H9 (cell line): ENCODE data around the gene PRR11. TPM values are rescaled to one million over a fixed set of nuclear protein-coding genes. Genes with fewer than 3 reads are reported as not detected.

Experiments
- DNase-seq: peaks from one replicate; pipeline ENCODE4 v3.0.0-alpha.2; 2017
- H2AFZ ChIP-seq: one replicate; pipeline ENCODE4 v1.6.1; 2013; ENCODE audit warnings: mild to moderate bottlenecking, low read length, control low read depth, moderate library complexity
- H2AK5ac ChIP-seq: 2 replicates; pipeline ENCODE4 v1.6.1; 2013; ENCODE audit warnings: low read length, control low read depth, mixed read lengths; ENCODE audit not compliant: insufficient read length
- H2BK120ac ChIP-seq: one replicate; pipeline ENCODE4 v1.6.1; 2013; ENCODE audit warnings: low read depth, mild to moderate bottlenecking, low read length, control low read depth, inconsistent platforms; ENCODE audit not compliant: poor library complexity, severe bottlenecking
- H2BK12ac ChIP-seq: 2 replicates; pipeline ENCODE4 v1.6.1; 2013; ENCODE audit warnings: low read length, control low read depth, mixed read lengths, low read depth; ENCODE audit not compliant: insufficient read length
- H2BK15ac ChIP-seq: 2 replicates; pipeline ENCODE4 v1.6.1; 2013; ENCODE audit warnings: low read depth, low read length, control low read depth
- H2BK20ac ChIP-seq: one replicate; pipeline ENCODE4 v1.6.1; 2013; ENCODE audit warnings: low read depth, mild to moderate bottlenecking, low read length, control low read depth, inconsistent platforms; ENCODE audit not compliant: poor library complexity, severe bottlenecking
- H2BK5ac ChIP-seq: 2 replicates; pipeline ENCODE4 v1.6.1; 2013; ENCODE audit warnings: low read length, control low read depth, mixed read lengths; ENCODE audit not compliant: insufficient read length
- H3K14ac ChIP-seq: 2 replicates; pipeline ENCODE4 v1.6.1; 2013; ENCODE audit warnings: low read length, control low read depth; ENCODE audit not compliant: insufficient read depth
- H3K18ac ChIP-seq: 2 replicates; pipeline ENCODE4 v1.6.1; 2013; ENCODE audit warnings: low read depth, mild to moderate bottlenecking, mixed read lengths, low read length, control low read depth; ENCODE audit not compliant: insufficient read length
- H3K23ac ChIP-seq: 2 replicates; pipeline ENCODE4 v1.6.1; 2013; ENCODE audit warnings: low read length, control low read depth, mixed read lengths, low read depth; ENCODE audit not compliant: insufficient read length
- H3K23me2 ChIP-seq: 2 replicates; pipeline ENCODE4 v1.6.1; 2013; ENCODE audit warnings: low read depth, mild to moderate bottlenecking, mixed read lengths, low read length, control low read depth; ENCODE audit not compliant: insufficient read length, poor library complexity, severe bottlenecking
- H3K27ac ChIP-seq: 2 replicates; pipeline ENCODE4 v1.5.1; 2013; ENCODE audit warnings: low read length, control low read depth, mixed read lengths, low read depth; ENCODE audit not compliant: insufficient read length
- H3K27me3 ChIP-seq: 2 replicates; pipeline ENCODE4 v1.6.1; 2013; ENCODE audit warnings: low read length, control low read depth, inconsistent platforms; ENCODE audit not compliant: insufficient read depth
- H3K4ac ChIP-seq: 2 replicates; pipeline ENCODE4 v1.6.1; 2013; ENCODE audit warnings: low read depth, mild to moderate bottlenecking, control low read depth, inconsistent platforms, low read length, moderate library complexity
- H3K4me1 ChIP-seq: 2 replicates; pipeline ENCODE4 v1.6.1; 2013; ENCODE audit warnings: low read length, control low read depth, inconsistent platforms; ENCODE audit not compliant: insufficient read depth
- H3K4me2 ChIP-seq: 2 replicates; pipeline ENCODE4 v1.6.1; 2013; ENCODE audit warnings: low read length, control low read depth, mixed read lengths; ENCODE audit not compliant: insufficient read length, insufficient read depth
- H3K56ac ChIP-seq: 2 replicates; pipeline ENCODE4 v1.6.1; 2013; ENCODE audit warnings: low read depth, mild to moderate bottlenecking, mixed read lengths, low read length, control low read depth; ENCODE audit not compliant: insufficient read length
- H3K79me1 ChIP-seq: 2 replicates; pipeline ENCODE4 v1.6.1; 2013; ENCODE audit warnings: low read depth, mild to moderate bottlenecking, moderate library complexity, low read length, control low read depth, inconsistent platforms; ENCODE audit not compliant: insufficient read depth, poor library complexity, severe bottlenecking
- H3K79me2 ChIP-seq: 2 replicates; pipeline ENCODE4 v1.6.1; 2013; ENCODE audit warnings: low read length, control low read depth, inconsistent platforms; ENCODE audit not compliant: insufficient read depth
- H3K9ac ChIP-seq: 2 replicates; pipeline ENCODE4 v1.6.1; 2013; ENCODE audit warnings: low read length, control low read depth, mixed read lengths; ENCODE audit not compliant: insufficient read length; ENCODE audit errors: extremely low read depth
- H3K9me3 ChIP-seq: one replicate; pipeline ENCODE4 v1.6.1; 2013; ENCODE audit warnings: low read depth, low read length, inconsistent platforms; ENCODE audit not compliant: control insufficient read depth
- H3T11ph ChIP-seq: one replicate; pipeline ENCODE4 v1.6.1; 2013; ENCODE audit warnings: mild to moderate bottlenecking, low read length, control low read depth, inconsistent platforms
- H4K20me1 ChIP-seq: one replicate; pipeline ENCODE4 v1.6.1; 2013; ENCODE audit not compliant: control insufficient read depth, insufficient read length, insufficient read depth
- H4K5ac ChIP-seq: 2 replicates; pipeline ENCODE4 v1.6.1; 2013; ENCODE audit warnings: low read depth, mild to moderate bottlenecking, mixed read lengths, low read length, control low read depth; ENCODE audit not compliant: insufficient read length
- H4K8ac ChIP-seq: replicated peaks from 2 replicates; pipeline ENCODE4 v1.6.1; 2013; ENCODE audit warnings: low read length, control low read depth, mixed read lengths, low read depth; ENCODE audit not compliant: insufficient read length
- H4K91ac ChIP-seq: 2 replicates; pipeline ENCODE4 v1.6.1; 2013; ENCODE audit warnings: low read depth, mild to moderate bottlenecking, moderate library complexity, mixed read lengths, low read length, control low read depth; ENCODE audit not compliant: insufficient read length
- H3K27ac Mint-ChIP-seq, 3 experiments: 2 replicates in 2 of 3; 3 replicates in 1 of 3; pipeline ENCODE4 v1.8.0; 2020 to 2021; ENCODE audit warnings: mixed read lengths in 3 of 3, mild to moderate bottlenecking in 1 of 3, moderate library complexity in 1 of 3
- H3K27me3 Mint-ChIP-seq: 2 replicates; pipeline ENCODE4 v1.8.0; 2021; ENCODE audit warnings: low read depth, mild to moderate bottlenecking, moderate library complexity, mixed read lengths
- H3K36me3 Mint-ChIP-seq, 3 experiments: 2 replicates in 2 of 3; 3 replicates in 1 of 3; pipeline ENCODE4 v1.8.0; 2020 to 2021; ENCODE audit warnings: low read depth in 3 of 3, mixed read lengths in 3 of 3; ENCODE audit not compliant: insufficient read depth in 1 of 3
- H3K4me1 Mint-ChIP-seq, 2 experiments: 2 replicates each; pipeline ENCODE4 v1.8.0; 2020; ENCODE audit warnings: mixed read lengths in 2 of 2
- H3K4me3 Mint-ChIP-seq, 2 experiments: 2 replicates in 1 of 2; 3 replicates in 1 of 2; pipeline ENCODE4 v1.8.0; 2020 to 2021; ENCODE audit warnings: mild to moderate bottlenecking in 2 of 2, mixed read lengths in 2 of 2, moderate library complexity in 1 of 2
- H3K9me3 Mint-ChIP-seq, 2 experiments: 2 replicates in 1 of 2; 3 replicates in 1 of 2; pipeline ENCODE4 v1.8.0; 2020; ENCODE audit warnings: mild to moderate bottlenecking in 2 of 2, mixed read lengths in 2 of 2, moderate library complexity in 1 of 2
- WGBS: extraction: QIAGEN DNeasy Blood & Tissue Kit; methylation state at CpG from one replicate; pipeline ENCODE4 v1.1.7; 2013; ENCODE audit warnings: missing lambda C conversion rate, low lambda C conversion rate, mixed read lengths; ENCODE audit not compliant: insufficient read length; ENCODE audit errors: extremely low coverage; 5-methylcytosine and 5-hydroxymethylcytosine counted together
- total RNA-seq: library from RNA; stranded (reverse); gene quantifications from 2 replicates; pipeline ENCODE4 v1.2.1, GENCODE V29; 2021
- TF ChIP-seq, protein P1 (sequence below): fragments of 200-600 bp; sonication (generic); conservative IDR thresholded peaks from 3 replicates; pipeline ENCODE4 v1.8.0; 2021; ENCODE audit warnings: antibody characterized with exemption, mild to moderate bottlenecking

The PRR11 gene
- total RNA-seq, 1 experiment from 2014 or later, result 70.7 TPM

DNA sequence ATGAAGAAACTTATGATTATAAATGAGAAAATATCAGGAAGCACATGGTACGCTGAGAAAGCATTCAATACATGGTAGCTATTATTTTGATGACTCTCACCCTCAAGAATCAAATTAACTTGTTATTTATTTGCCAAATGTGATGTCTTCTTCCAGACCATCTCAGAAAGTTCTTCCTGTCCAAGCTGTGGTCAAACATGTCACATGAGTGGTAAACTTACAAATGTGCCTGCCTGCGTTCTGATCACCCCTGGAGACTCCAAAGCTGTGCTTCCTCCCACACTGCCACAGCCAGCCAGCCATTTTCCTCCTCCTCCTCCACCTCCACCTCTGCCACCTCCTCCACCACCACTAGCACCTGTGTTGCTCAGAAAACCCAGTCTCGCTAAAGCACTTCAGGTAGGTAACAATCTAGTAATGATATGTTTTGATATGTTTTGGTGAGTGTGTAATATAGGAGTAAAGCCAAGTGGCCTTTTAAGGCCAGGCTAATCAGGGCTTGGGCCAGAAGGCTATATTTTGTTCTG lies 37.9 kb downstream of the PRR11 start:
- H3K27ac Mint-ChIP-seq, result no peak overlapping the region
- H3K9me3 Mint-ChIP-seq, result no peaks in the 10 kb centered on the region
- Histone ChIP-seq H3K4me1 (no peaks in the 10 kb centered on the region), H3K56ac (no peak overlapping the region), H3K14ac (no peak overlapping the region), H3K9me3 (no peaks in the 10 kb centered on the region), H3K23ac (no peak overlapping the region), H3K79me2 (no peaks in the 10 kb centered on the region), H2AFZ (no peak overlapping the region), H4K8ac (no peak overlapping the region), H2BK12ac (no peak overlapping the region), H2BK20ac (no peak overlapping the region), H4K5ac (no peak overlapping the region), H3K18ac (no peak overlapping the region), H3K4me2 (no peak overlapping the region), H3T11ph (no peak overlapping the region), H4K20me1 (no peaks in the 10 kb centered on the region), H4K91ac (no peak overlapping the region), H3K9ac (no peak overlapping the region), H3K23me2 (no peaks in the 10 kb centered on the region), H3K79me1 (no peaks in the 10 kb centered on the region), H2BK120ac (no peak overlapping the region), H2AK5ac (no peak overlapping the region), H2BK15ac (no peak overlapping the region), H3K27ac (no peak overlapping the region), H2BK5ac (no peak overlapping the region), H3K4ac (no peak overlapping the region), H3K27me3 (no peaks in the 10 kb centered on the region)
- DNase-seq, result no peak
- H3K4me3 Mint-ChIP-seq, result no peak overlapping the region
- peaks cover 22 to 79% (median 69%) of the 10 kb centered on the region in 3 experiments; a peak in 6 of 7 replicates for H3K36me3 Mint-ChIP-seq
- no CpG with 5 or more reads among the region's 3 CpGs for WGBS
- TF ChIP-seq, protein P1, sequence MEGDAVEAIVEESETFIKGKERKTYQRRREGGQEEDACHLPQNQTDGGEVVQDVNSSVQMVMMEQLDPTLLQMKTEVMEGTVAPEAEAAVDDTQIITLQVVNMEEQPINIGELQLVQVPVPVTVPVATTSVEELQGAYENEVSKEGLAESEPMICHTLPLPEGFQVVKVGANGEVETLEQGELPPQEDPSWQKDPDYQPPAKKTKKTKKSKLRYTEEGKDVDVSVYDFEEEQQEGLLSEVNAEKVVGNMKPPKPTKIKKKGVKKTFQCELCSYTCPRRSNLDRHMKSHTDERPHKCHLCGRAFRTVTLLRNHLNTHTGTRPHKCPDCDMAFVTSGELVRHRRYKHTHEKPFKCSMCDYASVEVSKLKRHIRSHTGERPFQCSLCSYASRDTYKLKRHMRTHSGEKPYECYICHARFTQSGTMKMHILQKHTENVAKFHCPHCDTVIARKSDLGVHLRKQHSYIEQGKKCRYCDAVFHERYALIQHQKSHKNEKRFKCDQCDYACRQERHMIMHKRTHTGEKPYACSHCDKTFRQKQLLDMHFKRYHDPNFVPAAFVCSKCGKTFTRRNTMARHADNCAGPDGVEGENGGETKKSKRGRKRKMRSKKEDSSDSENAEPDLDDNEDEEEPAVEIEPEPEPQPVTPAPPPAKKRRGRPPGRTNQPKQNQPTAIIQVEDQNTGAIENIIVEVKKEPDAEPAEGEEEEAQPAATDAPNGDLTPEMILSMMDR, result no peak
- H3K4me1 Mint-ChIP-seq, result no peaks in the 10 kb centered on the region
- no peaks in the 10 kb centered on the region for H3K27me3 Mint-ChIP-seq
